Neural progenitor cell (in vitro differentiated cells): ENCODE results near the gene VPS51. TPM values are rescaled to one million over a fixed set of nuclear protein-coding genes. Genes with fewer than 3 reads are reported as not detected.

ENCODE experiments used
- DNase-seq: peaks from one replicate; pipeline ENCODE4 v3.0.0-alpha.2; 2016; ENCODE audit warnings: low spot score
- H2AFZ ChIP-seq: fragments of 200-600 bp; sonication (generic); replicated peaks from 2 replicates; pipeline ENCODE4 v1.6.1; 2016; ENCODE audit warnings: antibody characterized with exemption
- H3F3A ChIP-seq: fragments of 200-600 bp; sonication (generic); 2 replicates; pipeline ENCODE4 v1.6.1; 2016; ENCODE audit warnings: antibody characterized with exemption, low read depth
- H3K27ac ChIP-seq: fragments of 200-600 bp; sonication (generic); 2 replicates; pipeline ENCODE4 v1.5.1; 2016; ENCODE audit warnings: mild to moderate bottlenecking
- H3K27me3 ChIP-seq: fragments of 200-600 bp; sonication (generic); 2 replicates; pipeline ENCODE4 v1.6.1; 2016; ENCODE audit warnings: mild to moderate bottlenecking, moderate library complexity
- H3K36me3 ChIP-seq: fragments of 200-600 bp; sonication (generic); 2 replicates; pipeline ENCODE4 v1.5.1; 2016
- H3K4me1 ChIP-seq: fragments of 200-600 bp; sonication (generic); 2 replicates; pipeline ENCODE4 v1.6.1; 2016; ENCODE audit warnings: mixed run types
- H3K4me2 ChIP-seq: fragments of 200-600 bp; sonication (generic); 2 replicates; pipeline ENCODE4 v1.6.1; 2016
- H3K4me3 ChIP-seq: fragments of 200-600 bp; sonication (generic); 2 replicates; pipeline ENCODE4 v1.5.1; 2016
- H3K79me2 ChIP-seq: fragments of 200-600 bp; sonication (generic); 2 replicates; pipeline ENCODE4 v1.6.1; 2016; ENCODE audit warnings: low read depth
- H3K9ac ChIP-seq: fragments of 200-600 bp; sonication (generic); 2 replicates; pipeline ENCODE4 v1.6.1; 2016
- H3K9me3 ChIP-seq: fragments of 200-600 bp; sonication (generic); 2 replicates; pipeline ENCODE4 v1.5.1; 2016; ENCODE audit warnings: low read depth
- H4K20me1 ChIP-seq: fragments of 200-600 bp; sonication (generic); 2 replicates; pipeline ENCODE4 v1.6.1; 2016; ENCODE audit warnings: low read depth
- H3K27ac Mint-ChIP-seq: 3 replicates; pipeline ENCODE4 v1.8.0; 2021; ENCODE audit warnings: mixed read lengths
- H3K27me3 Mint-ChIP-seq: 2 replicates; pipeline ENCODE4 v1.8.0; 2022; ENCODE audit warnings: low read depth, mild to moderate bottlenecking, inconsistent platforms, moderate library complexity, mixed read lengths; ENCODE audit not compliant: insufficient read depth
- H3K36me3 Mint-ChIP-seq: 3 replicates; pipeline ENCODE4 v1.8.0; 2021; ENCODE audit warnings: mixed read lengths
- H3K4me1 Mint-ChIP-seq: 3 replicates; pipeline ENCODE4 v1.8.0; 2021; ENCODE audit warnings: mixed read lengths
- H3K4me3 Mint-ChIP-seq: 3 replicates; pipeline ENCODE4 v1.8.0; 2021; ENCODE audit warnings: mild to moderate bottlenecking, moderate library complexity, mixed read lengths
- H3K9me3 Mint-ChIP-seq: 3 replicates; pipeline ENCODE4 v1.8.0; 2020; ENCODE audit warnings: mixed read lengths
- EZH2 ChIP-seq: fragments of 200-600 bp; sonication (generic); IDR thresholded peaks from 2 replicates; pipeline ENCODE4 v1.6.1; 2017; ENCODE audit warnings: antibody characterized with exemption, mild to moderate bottlenecking, moderate library complexity
- EZH2phosphoT487 ChIP-seq: fragments of 200-600 bp; sonication (generic); IDR thresholded peaks from 2 replicates; pipeline ENCODE4 v1.6.1; 2017; ENCODE audit warnings: antibody characterized with exemption
- total RNA-seq: library from RNA; depleted of rRNA; stranded (reverse); fragments of >200 nt; gene quantifications from 2 replicates; pipeline ENCODE4 v1.2.3, GENCODE V29; 2015; ENCODE audit warnings: low replicate concordance
- TF ChIP-seq, protein P1 (sequence below): fragments of 200-600 bp; sonication (generic); IDR thresholded peaks from 2 replicates; pipeline ENCODE4 v1.5.1; 2017; ENCODE audit warnings: antibody characterized with exemption, mild to moderate bottlenecking

Gene VPS51
- total RNA-seq, 1 donor from 2014 or later, result 80.4 TPM

DNA sequence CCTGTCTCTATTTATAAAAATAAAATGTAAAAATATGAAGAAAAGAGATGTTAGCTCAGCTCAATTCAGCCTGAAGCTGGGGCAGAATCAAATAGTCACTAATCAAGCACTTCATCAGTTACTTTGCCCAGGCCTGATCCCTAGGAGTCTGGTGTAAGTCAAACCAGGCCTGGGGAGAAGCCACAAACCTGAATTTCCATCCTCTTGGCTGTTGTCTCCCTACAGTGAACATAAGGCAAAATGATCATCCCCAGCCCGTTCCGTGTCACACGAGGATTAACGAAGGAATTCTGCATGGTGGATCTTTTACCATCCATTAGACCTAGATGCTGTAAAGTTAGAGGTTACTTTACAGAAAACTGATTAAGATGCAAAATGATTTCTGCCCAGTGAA is 31.2 kb upstream of the VPS51 start:
- no peaks in the 10 kb centered on the region for H4K20me1 ChIP-seq
- Mint-ChIP-seq H3K4me1 (peaks cover 5% of the 10 kb centered on the region), H3K27me3 (peaks cover 2% of the 10 kb centered on the region), H3K36me3 (no peaks in the 10 kb centered on the region), H3K9me3 (no peaks in the 10 kb centered on the region), H3K27ac (no peak overlapping the region), H3K4me3 (no peak overlapping the region)
- H3K9ac ChIP-seq, result no peak overlapping the region
- H3K4me2 ChIP-seq, result no peak overlapping the region
- H3K4me3 ChIP-seq, result no peak overlapping the region
- H3K27ac ChIP-seq, result no peak overlapping the region
- no peak for DNase-seq
- H3K36me3 ChIP-seq, result no peaks in the 10 kb centered on the region
- peaks cover 8% of the 10 kb centered on the region for H3F3A ChIP-seq
- H3K9me3 ChIP-seq, result no peaks in the 10 kb centered on the region
- TF ChIP-seq EZH2phosphoT487 (no peak), EZH2 (no peak)
- TF ChIP-seq, protein P1, sequence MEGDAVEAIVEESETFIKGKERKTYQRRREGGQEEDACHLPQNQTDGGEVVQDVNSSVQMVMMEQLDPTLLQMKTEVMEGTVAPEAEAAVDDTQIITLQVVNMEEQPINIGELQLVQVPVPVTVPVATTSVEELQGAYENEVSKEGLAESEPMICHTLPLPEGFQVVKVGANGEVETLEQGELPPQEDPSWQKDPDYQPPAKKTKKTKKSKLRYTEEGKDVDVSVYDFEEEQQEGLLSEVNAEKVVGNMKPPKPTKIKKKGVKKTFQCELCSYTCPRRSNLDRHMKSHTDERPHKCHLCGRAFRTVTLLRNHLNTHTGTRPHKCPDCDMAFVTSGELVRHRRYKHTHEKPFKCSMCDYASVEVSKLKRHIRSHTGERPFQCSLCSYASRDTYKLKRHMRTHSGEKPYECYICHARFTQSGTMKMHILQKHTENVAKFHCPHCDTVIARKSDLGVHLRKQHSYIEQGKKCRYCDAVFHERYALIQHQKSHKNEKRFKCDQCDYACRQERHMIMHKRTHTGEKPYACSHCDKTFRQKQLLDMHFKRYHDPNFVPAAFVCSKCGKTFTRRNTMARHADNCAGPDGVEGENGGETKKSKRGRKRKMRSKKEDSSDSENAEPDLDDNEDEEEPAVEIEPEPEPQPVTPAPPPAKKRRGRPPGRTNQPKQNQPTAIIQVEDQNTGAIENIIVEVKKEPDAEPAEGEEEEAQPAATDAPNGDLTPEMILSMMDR, result no peak
- H3K79me2 ChIP-seq, result no peaks in the 10 kb centered on the region
- peaks cover 15% of the 10 kb centered on the region for H3K4me1 ChIP-seq
- no peaks in the 10 kb centered on the region for H3K27me3 ChIP-seq
- H2AFZ ChIP-seq, result no peak overlapping the region

DNA sequence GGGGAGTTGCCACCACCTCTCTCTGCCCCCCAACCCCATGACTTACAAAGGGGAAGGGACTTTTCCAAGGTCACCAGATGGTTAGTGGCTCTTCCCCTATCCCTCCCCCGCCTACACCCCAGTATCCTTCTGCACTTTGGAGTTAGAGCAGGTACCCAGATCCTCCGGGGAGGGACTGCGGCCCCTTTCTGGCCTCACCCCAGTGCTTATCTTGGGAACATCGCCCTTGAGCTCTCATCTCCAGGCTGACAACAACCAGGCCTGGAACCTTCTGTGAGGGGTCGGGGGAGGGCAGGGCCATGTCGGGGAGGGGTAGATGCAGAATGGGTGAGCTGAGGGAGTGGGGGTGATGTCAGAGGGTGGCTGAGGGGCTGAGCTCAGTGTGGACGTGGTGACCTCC is 30.2 kb upstream of the VPS51 start:
- no peak overlapping the region for H2AFZ ChIP-seq
- no peaks in the 10 kb centered on the region for H3K36me3 Mint-ChIP-seq
- TF ChIP-seq EZH2phosphoT487, result no peak
- TF ChIP-seq, protein P1, result no peak
- TF ChIP-seq EZH2, result no peak
- no peaks in the 10 kb centered on the region for H3K79me2 ChIP-seq
- H3K27ac ChIP-seq, result no peak overlapping the region
- H3K9ac ChIP-seq, result no peak overlapping the region
- peaks cover 5% of the 10 kb centered on the region for H3K4me1 Mint-ChIP-seq
- no peaks in the 10 kb centered on the region for H3K9me3 ChIP-seq
- H3K27me3 Mint-ChIP-seq, result peaks cover 2% of the 10 kb centered on the region
- peaks cover 8% of the 10 kb centered on the region for H3F3A ChIP-seq
- no peaks in the 10 kb centered on the region for H3K27me3 ChIP-seq
- DNase-seq, result no peak
- H3K4me3 ChIP-seq, result no peak overlapping the region
- no peaks in the 10 kb centered on the region for H4K20me1 ChIP-seq
- H3K4me3 Mint-ChIP-seq, result no peak overlapping the region
- H3K36me3 ChIP-seq, result no peaks in the 10 kb centered on the region
- no peak overlapping the region for H3K4me2 ChIP-seq
- H3K4me1 ChIP-seq, result peaks cover 15% of the 10 kb centered on the region
- no peak overlapping the region for H3K27ac Mint-ChIP-seq
- H3K9me3 Mint-ChIP-seq, result no peaks in the 10 kb centered on the region

DNA sequence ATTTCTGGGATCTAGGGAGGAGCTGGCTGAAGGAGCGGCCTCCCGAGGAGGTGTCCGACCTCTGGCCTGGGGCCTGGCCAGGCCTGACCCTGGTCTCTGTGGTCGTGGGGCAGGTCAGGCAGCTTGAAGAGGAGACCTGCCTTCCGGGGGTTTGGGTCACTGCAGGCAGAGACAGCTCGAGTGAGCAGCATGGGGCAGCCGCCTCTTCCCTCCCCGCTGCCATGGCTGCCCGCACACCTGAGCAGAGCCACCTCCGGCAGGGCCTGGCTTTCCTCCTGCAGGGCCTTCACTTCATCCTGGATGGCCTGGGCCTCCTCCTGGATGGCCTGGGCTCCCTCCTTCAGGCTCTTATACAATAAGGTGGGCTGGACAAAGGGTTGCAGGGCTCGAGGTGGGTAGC is 29.7 kb upstream of the VPS51 start:
- peaks cover 2% of the 10 kb centered on the region for H3K4me1 Mint-ChIP-seq
- Histone ChIP-seq H3K27me3 (no peaks in the 10 kb centered on the region), H3K79me2 (no peaks in the 10 kb centered on the region), H3K27ac (no peak overlapping the region), H3K4me1 (peaks cover 15% of the 10 kb centered on the region), H3K9ac (no peak overlapping the region), H3K36me3 (no peaks in the 10 kb centered on the region), H2AFZ (peak overlapping the region; percentile 68), H3K4me2 (peak overlapping the region; percentile 27), H3K4me3 (no peak overlapping the region), H3F3A (peaks cover 8% of the 10 kb centered on the region), H3K9me3 (no peaks in the 10 kb centered on the region), H4K20me1 (no peaks in the 10 kb centered on the region)
- DNase-seq, result no peak
- H3K27ac Mint-ChIP-seq, result no peak overlapping the region
- H3K27me3 Mint-ChIP-seq, result peaks cover 2% of the 10 kb centered on the region
- no peak overlapping the region for H3K4me3 Mint-ChIP-seq
- TF ChIP-seq, protein P1, result no peak
- TF ChIP-seq EZH2 (no peak), EZH2phosphoT487 (no peak)
- H3K9me3 Mint-ChIP-seq, result no peaks in the 10 kb centered on the region
- H3K36me3 Mint-ChIP-seq, result no peaks in the 10 kb centered on the region
